IPS-NIHi7 (cell line): ENCODE data around the gene INPP4B.
A peak's percentile ranks its signal among the peaks of the same experiment; 100 is the strongest.

Source experiments
- DNase-seq: peaks from one replicate; pipeline ENCODE4 v3.0.0; 2012; ENCODE audit warnings: mixed read lengths; ENCODE audit errors: extremely low spot score

INPP4B gene

DNA sequence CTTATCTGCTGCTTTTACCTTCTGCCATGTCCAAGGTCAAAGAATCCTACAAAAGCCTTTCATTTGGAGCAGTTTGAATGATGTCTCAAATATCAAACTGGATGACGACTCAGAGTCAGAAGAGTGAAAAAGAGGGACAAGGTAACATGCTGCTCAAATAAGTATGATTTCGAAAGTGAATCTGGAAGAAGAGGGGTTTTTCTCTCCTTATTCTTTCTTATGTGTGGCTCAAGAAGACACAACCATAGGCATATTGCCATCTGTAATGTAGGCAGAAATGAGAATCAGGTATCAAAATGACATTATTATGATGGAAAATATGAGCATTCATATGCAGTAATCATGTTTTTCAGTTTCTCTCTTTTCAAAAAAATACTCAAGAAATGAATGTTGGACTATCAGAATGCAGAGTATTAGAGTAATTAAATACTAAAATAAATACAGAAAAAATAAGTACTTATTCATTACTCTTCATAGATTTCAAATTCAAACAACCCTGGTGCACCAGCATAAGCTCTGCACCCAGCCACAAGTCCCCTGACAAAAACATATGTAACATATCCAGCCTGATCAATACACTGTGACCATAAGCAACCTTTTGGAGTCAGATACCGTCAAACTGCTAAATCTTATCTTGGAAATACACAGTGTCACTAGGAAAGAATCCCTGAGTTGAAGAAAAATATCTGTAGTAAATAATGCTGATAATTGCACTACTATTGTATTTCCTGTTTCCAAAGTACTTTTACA lies 468.6 kb downstream of the INPP4B start:
- no peak for DNase-seq

DNA sequence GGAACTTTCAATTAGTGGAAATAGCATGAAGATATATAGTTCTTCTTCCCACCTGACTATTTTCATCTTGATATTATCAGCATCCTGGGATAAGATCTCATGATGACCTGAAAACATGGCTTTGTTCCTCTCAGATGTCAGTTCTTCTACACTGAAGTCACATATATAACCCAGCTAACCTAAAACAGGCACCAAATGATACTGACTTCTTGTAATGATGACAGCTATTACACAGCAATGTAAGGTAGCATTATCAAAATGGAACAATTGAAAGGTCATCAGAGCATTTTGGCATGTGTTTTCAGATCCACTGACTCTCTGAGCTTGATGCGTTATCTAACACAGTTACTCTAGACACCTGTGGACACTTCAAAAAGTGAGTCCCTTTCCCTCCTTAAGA lies 469.9 kb downstream of the INPP4B start:
- DNase-seq, result no peak

DNA sequence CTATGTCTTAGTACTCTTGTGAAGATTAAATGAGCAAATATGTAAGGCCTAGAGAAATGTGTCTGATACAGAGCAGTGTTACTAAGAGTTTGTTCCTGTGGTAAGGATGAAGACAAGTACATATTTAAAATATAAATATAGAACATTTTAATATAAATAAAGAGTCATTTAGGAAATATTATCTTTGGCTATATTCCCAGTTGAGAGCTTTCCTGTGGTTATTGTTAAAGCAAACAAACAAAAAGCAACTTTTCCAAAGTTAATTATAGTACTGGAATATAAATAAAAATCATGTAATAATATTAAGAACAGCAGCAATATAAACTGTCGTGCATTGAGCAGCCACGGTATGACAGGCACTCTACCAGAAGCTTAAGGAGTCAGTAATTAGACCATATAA lies 472.5 kb downstream of the INPP4B start:
- no peak for DNase-seq

DNA sequence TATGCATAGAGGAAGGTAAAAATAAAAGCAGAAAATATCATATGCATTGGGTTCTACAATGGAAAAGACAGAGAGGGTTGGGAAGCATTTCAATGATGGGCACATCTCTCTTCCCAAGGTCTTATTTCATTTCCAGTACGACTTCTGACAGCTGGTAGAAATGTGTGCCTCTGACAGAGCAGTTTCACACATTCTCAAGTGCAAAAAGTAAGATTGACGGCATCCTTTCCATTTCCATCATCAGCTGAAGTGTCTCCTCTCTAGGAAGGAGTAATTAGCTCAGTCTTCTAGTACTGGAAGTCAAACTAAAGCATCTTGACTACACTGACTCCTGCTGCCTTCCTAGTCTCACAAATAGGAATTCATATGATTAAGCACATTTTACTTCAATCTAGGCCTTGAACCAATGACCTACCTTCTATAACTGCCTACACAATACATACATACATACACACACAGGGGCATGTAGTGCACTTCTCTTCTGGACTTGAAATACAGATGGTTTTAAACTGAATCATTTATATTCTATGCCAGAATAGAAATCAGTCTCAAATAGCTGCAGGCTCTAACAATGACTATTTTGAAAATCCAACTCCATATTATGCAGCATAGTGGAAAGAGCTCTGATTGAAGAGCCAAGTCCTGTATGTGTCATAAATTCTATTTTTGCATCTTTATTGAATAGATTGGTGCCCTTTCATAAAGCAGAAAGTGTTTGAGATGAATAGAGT lies 473.4 kb downstream of the INPP4B start:
- DNase-seq, result no peak

DNA sequence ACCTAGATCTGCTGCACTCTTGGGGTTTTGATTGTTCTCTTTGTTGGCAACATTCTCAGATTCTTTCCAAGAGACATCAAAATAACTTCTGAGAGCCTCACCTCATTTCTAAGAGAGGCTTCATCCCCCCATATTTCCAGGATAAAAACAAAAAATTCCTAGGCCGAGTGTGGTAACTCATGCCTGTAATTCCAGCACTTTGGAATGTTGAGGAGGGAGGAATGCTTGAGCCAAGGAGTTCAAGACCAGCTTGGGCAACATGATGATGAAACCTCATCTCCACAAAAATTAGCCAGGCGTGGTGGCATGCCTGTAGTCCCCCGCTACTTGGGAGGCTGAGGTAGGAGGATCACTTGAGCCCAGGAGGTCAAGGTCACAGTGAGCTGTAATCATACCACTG lies 477.0 kb downstream of the INPP4B start:
- no peak for DNase-seq

DNA sequence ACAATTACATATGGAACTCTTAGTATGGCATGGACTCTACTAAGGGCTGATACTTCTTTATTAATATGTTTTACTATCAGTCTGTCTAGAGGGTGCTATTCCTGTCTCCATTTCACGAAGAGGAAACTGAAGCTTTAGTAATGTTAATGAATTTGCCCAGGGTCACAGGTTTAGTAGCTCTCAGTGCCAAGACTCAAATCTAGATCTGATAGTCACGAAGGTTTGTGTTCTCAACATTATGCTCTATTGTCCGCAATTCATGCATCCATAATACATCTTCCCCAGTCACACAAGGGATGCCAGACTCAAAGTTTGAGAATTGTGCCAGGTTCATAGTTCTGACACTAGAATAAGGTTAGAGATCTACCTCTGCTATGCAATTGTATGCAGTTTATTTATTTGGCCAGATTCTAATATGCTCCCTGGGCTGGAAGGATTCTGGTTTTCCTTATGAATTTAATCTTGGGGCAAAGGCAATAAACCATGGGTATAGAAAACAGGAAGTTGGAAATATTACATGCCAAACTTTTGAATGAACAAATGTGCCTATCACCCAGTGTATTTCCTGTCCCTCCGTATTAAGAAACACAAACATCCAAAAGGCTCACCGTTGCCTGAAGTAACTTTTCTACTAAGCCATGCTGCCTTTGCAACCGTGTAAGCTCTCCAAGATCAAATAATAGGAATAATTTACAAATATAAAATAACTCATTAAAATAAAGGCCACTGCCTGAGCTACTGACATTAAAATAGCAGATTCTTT lies 478.5 kb downstream of the INPP4B start:
- DNase-seq, result no peak

DNA sequence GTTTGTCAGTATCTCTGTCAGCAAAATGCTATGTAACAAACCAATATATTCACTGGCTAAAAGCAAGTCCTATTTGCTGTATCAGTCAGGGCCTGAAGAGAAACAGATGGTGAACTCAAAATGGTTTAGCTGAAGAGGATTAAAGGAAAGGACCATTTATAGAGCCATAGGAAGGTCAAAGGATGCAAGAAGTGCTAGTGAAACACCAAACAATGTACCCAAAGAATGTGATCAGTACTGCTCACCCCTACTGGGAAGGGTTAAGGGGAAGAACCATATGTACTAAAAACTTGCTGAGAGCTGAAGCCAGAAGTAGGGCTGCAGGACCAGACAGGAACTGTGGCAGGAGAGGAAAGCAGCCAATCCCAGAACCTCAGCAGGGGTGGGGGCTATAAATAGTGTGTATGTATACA lies 479.3 kb downstream of the INPP4B start:
- no peak for DNase-seq

DNA sequence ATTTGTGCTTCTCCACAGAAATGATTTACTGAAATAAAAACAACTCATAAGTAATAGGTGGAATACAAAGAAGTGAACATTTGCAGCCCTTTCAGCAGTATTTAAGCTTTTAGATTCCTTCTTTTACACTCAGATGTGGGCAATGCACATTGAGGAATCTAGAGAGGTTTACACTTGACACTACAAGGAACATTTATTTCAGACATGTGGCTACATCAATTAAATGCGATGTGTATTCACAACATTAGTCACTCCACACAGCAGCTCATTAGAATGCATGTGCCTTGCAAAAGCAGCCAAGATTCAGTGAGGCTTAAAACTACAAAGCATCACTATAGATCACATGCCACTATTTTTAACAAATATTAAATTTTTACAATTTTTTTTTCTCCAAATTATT lies 480.7 kb downstream of the INPP4B start:
- DNase-seq, result no peak

DNA sequence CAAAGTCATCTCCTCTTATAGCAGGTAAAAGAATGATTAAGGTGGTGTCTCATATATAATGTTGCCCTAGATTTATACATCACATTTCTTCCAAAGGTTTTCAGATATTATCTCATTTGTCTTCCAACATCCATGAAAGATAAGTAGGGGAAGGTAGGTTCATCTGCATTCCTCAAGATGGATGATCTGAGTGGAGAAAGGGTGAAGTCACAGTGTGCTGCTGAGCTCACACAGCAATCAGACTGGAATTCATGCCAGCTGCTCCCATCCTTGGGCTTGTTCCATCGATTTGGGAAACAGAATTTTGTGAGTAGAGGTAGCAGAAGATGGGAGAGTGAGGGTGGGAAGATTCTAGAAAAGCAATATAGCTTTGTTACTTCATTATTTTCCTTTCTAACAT lies 482.4 kb downstream of the INPP4B start:
- no peak for DNase-seq

DNA sequence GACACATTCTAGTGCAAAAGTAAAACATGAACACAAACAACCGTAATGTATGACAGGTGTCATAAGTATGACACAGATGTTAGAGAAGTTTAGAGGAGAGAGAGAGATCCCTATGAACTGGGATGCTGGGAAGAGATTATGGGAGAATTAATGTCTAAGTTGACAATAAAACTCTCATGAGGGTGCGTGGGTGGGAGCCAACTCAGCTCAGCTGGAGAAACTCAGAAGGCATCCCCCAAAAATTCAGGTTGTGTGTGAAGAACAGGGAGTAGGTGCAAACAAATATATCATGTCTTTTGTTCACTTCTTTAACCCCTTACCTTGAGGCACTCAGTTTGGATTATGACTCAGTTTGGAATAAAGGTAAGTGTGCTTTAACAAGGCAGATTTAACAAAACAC lies 484.1 kb downstream of the INPP4B start:
- DNase-seq, result no peak

DNA sequence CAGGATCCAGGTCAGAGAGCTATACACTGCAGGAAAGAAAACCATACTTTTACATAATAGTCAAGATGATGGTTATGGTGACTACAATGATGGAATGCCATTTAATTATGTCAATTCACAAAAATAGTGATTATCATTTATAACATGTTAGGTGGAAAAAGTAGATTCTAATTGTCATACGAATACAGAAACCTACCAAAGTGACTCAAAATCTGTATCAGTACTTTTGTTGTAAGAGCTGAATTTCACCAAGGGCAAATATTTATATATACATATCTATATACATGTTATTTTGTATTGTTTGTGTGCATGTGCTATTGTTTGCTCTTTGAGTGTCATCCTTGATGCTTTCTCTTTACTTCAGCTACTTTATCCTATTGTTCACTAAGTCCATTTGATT lies 485.4 kb downstream of the INPP4B start:
- DNase-seq, result no peak

DNA sequence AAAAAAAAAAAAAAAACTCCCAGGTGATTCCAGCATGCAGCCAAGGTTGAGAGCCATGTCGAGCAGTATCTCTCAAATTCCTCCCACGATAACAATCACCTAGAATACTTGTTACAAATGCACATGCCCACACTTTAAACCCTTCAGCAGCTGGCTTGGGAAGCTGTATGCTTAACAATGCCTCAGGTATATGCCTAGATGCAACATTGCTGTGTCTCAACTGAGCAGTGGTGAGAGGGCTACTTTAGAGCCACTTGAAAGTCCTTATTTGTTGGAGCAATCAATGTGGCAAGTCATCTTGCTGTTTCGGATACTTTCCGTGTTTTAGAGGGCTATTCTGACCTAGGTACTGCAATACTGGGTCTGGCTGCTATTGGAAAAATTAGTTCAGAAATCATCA lies 487.4 kb downstream of the INPP4B start:
- no peak for DNase-seq

DNA sequence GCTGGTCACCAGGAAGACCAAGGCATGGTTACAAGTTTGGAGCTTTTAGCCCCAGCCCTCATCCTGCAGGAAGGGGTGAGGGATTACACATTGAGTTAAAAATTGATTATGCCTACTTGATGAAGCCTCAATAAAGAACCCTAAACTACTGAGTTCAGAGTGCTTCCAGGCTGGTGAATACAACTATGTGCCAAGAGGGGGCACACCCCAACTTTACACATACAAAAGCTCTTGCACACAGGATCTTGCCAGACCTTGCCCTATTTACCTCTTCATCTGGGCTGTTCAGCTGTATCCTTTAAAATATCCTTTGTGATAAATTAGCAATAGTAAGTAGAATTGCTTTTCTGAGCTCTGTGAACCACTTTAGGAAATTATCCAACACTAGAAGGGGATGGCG lies 489.3 kb downstream of the INPP4B start:
- no peak for DNase-seq

DNA sequence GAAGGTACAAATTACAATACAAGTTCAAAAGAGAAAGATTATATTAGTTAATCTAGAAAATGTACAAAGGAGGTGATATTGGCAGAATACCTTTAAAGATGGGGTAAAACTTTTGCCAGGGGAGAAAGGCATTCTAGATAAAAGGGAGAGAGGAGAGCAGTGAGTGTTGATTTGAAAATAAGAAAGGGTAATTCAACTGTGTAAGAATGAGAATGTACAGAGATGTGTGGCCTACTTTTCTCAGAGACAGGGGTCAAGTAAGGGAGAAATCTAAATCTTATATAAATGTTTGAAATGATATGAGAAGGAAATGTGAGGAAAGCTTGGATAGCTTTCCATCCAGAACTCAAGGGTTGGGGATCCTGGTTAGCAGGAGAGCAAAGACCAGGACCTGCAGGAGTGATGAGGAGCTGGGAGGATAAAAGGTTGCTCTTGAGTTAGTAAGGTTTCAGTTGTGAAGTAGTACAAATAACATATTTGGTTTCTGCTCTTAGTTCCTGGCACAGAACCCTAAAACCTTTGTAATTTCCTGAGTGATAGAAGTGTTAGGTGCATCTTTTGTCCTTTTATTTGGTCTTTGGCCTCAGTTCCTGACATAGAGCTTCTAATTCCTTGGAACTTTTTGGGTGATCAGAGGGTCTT lies 489.9 kb downstream of the INPP4B start:
- DNase-seq, result no peak

DNA sequence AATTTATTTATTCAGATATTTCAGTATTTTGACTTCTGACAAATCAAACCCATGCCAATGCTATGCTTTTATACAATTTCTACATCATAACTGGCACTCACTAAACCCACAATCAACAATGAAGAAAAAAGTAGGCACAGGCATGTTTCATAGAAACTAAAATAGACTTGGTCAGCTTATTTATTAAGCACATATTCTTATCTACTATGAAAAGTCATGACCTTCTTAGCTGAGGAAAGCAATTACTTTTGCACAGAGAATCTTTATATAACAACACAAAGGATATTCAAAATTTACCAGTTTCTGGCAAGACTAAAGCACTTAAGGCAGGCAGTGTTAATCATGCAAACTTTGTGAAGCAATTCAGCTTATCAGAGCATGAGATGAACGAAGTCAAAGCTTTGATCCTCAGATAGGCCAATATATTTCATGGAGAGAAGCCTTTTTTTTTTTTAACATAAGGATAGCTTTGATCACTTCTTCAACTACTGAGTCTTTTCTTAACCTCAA lies 490.6 kb downstream of the INPP4B start:
- no peak for DNase-seq

DNA sequence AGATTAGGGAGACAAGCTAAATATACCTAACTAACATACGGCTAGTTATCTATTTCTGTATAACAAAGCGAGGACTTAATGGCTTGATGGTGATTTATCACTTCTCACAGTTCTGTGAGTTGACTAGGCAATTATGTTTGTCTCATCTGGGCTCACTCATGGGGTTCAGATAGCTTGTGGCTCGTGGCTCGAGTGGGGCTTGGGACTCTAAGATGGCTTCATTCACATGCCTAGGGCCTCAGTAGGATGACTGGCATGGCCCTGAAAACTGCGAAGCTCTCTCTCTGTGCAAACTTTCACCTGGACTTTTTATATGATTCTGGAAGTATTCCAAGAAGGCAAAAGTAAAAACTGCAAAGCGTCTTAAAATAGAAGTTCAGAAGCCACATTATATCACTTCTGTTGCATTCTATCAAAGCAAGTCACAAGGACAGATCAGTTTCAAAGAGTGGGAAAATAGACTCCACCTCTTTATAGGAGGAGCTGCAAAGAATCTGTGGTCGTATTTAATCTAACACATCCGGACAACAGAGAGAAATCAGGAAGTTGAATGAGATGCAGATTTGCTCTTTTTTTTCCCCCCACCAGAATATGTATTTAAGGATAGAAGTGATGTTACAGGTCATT lies 491.2 kb downstream of the INPP4B start:
- DNase-seq, result no peak

DNA sequence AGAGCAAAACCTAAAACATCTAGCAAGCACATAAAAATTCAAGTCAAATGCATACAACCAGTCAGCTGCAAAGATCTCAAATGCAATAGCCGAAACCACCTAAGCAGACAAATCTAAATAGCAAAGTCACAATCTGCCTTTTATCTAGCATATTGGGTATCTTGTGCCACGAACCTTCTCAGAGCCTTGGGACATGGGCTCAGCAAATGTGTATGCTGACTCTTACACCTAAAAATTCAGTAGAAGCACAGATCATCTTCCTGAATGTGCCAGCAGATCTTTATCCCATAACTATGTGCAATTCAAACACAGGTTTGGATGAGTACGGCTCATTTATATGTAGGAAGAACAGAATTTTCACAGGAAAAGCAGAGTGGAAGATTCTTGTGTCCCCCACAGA lies 492.1 kb downstream of the INPP4B start:
- DNase-seq, result no peak

DNA sequence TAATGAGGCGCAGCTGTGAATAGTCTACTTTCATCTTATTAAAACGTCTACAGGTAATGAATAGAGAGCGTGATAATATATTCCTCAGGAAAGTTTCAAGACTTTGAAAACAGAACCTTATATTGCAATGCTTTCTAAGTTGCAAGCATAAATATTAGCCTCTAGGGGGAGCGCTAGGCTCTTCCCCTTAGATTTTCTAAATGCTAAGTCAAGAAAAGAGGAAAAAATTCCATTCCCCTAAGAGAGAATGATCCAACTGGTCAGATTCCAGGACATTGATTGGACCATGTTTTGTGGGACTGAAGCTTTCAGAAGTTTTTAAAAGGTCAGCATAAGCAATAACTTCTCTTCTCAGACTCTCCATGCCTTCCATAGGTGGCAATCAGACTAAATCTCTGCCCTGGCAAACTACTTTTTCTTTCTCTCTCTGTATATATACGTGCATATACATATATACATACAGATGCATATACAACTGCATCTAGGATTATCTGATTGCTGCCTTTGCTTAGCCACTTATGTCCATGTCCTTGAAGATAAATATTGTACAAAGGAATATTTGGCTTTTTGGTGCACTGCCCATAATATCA lies 492.9 kb downstream of the INPP4B start:
- peak; percentile 21 for DNase-seq

DNA sequence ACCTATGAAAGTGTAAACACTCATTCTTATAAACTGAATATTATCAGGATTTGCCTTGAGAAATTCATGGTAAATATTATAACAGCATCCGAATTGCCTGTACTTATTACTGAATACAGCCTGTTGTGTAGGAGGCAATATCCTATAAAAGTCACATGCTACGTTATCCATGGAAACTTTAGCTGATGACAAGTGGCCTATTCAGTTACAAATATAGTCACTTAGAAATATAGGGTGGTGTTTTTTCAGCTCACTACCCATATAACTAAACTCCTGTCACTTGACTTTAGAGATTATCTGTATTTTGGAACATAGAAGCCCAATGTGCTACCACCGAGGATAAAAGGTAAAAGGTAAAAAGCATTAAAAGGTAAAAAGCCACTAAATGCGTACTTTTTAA lies 493.4 kb downstream of the INPP4B start:
- DNase-seq, result no peak

DNA sequence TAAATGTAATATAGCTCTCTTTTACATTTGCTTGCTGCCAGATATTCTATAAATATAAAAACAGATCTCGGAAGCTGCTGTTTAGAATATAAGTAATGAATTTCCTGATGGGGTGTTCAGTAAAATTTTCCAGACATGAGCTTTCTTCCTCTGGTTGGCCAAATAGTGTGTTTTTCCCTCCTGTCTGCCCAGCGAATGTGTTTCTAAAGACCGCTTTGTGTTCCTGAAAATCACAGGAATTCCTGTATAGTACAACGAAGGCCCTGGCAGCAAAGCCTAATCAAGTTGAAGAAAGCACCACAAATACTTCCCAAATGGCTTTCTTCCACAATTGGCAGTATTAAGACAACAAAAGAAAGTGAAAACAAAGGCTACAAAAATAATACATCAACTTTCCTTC lies 494.1 kb downstream of the INPP4B start:
- no peak for DNase-seq

DNA sequence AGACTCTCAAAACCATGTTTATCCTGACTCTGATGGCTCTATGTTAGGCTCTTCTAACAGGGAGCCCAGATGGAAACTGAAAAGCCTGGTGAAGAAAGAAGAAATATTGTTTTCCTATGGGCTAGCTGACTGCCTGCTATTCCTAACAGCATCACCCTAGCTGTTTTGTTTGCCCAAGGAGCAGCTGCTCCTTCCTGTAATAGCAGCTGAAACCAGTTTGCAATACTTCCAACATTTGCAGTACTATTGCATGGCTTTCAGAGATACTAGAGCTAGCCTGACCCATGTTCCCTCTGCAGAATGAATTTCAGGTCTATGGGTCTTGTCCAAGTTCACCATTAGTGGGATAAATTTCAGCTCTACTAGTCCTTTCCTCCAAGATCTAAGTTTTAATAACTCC lies 495.2 kb downstream of the INPP4B start:
- no peak for DNase-seq
